HUES48 (cell line): ENCODE data around the gene BCAS1.

Experiments
- H3K27ac ChIP-seq: one replicate; pipeline ENCODE4 v1.7.0; 2013; ENCODE audit warnings: low read depth, low read length, inconsistent platforms
- H3K27me3 ChIP-seq: 2 replicates; pipeline ENCODE4 v1.6.1; 2013; ENCODE audit warnings: mild to moderate bottlenecking, low read length; ENCODE audit not compliant: control insufficient read depth, insufficient read depth
- H3K36me3 ChIP-seq: 2 replicates; pipeline ENCODE4 v1.6.1; 2013; ENCODE audit warnings: low read length; ENCODE audit not compliant: control insufficient read depth, insufficient read depth
- H3K4me1 ChIP-seq: 2 replicates; pipeline ENCODE4 v1.6.1; 2013; ENCODE audit warnings: mild to moderate bottlenecking, low read length; ENCODE audit not compliant: control insufficient read depth, insufficient read depth
- H3K4me3 ChIP-seq: 2 replicates; pipeline ENCODE4 v1.5.1; 2013; ENCODE audit warnings: mild to moderate bottlenecking, low read depth, low read length
- H3K9ac ChIP-seq: 2 replicates; pipeline ENCODE4 v1.6.1; 2013; ENCODE audit warnings: mild to moderate bottlenecking, low read depth, low read length, moderate library complexity
- H3K9me3 ChIP-seq: 2 replicates; pipeline ENCODE4 v1.6.1; 2013; ENCODE audit warnings: low read length; ENCODE audit not compliant: control insufficient read depth, insufficient read depth

BCAS1 gene

DNA sequence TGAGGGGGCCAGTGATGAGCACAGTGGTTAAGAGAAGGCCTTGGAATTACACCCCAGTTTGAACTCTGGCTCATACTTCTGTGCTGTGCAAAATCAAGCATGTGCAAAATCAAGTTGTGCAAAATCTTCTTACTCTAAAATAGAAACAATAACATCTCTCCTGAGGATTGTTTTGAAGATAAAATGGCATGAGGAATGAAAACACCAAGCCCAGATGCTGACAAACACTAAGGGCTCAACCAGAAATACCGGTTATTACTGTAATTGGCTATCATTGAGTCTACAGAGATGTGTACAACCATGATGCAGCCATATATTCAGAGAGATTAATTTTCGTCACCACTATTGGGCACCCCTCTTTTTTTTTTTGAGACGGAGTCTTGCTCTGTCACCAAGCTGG lies 5.9 kb upstream of the BCAS1 start:
- Histone ChIP-seq H3K9me3 (no peaks in the 10 kb centered on the region), H3K4me1 (no peaks in the 10 kb centered on the region), H3K36me3 (no peaks in the 10 kb centered on the region), H3K9ac (no peak overlapping the region), H3K27ac (no peak overlapping the region), H3K4me3 (no peak overlapping the region), H3K27me3 (no peaks in the 10 kb centered on the region)

DNA sequence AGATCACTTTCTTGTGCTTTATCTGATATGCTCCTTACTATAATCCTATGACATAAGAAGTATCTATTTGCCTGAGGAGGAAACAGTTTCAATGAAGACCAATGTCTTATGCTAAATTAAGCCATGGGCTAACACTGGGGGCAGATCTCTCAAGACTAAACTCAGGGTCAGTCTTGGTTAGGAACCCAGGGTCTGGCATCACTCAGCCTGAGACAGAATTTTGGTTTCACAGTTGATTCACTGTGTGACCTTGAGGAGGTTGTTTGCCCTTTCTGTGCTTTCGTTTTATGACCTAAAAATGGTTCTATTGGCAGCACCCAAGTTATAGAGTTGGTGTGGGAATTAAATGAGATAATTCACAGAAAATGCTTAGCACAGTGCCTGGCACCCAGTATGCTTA lies 4.9 kb upstream of the BCAS1 start:
- H3K27me3 ChIP-seq, result no peaks in the 10 kb centered on the region
- peaks cover 6% of the 10 kb centered on the region for H3K4me1 ChIP-seq
- no peaks in the 10 kb centered on the region for H3K36me3 ChIP-seq
- no peak overlapping the region for H3K27ac ChIP-seq
- no peaks in the 10 kb centered on the region for H3K9me3 ChIP-seq
- H3K4me3 ChIP-seq, result no peak overlapping the region
- no peak overlapping the region for H3K9ac ChIP-seq

DNA sequence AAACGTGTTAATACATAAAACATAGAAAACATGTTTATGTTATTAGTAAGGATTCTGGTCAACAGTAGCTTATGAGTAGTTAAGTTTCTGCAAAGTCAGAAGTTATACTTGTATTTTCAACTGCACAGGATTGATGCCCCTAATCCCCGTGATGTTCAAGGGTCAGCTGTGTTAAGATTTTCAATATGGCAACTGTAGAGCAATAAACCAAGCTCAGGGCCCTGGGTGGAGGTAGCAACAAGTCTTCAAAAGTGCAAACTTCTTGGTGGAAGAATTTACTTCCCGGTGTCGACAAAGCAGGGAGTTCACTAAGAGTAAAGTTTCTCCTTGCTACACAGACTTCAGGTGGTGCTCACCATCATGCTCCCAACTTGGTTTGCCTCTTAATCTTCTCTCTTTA lies 4.1 kb upstream of the BCAS1 start:
- no peak overlapping the region for H3K4me3 ChIP-seq
- no peak overlapping the region for H3K27ac ChIP-seq
- no peaks in the 10 kb centered on the region for H3K9me3 ChIP-seq
- no peaks in the 10 kb centered on the region for H3K27me3 ChIP-seq
- H3K36me3 ChIP-seq, result no peaks in the 10 kb centered on the region
- peaks cover 14% of the 10 kb centered on the region for H3K4me1 ChIP-seq
- no peak overlapping the region for H3K9ac ChIP-seq

DNA sequence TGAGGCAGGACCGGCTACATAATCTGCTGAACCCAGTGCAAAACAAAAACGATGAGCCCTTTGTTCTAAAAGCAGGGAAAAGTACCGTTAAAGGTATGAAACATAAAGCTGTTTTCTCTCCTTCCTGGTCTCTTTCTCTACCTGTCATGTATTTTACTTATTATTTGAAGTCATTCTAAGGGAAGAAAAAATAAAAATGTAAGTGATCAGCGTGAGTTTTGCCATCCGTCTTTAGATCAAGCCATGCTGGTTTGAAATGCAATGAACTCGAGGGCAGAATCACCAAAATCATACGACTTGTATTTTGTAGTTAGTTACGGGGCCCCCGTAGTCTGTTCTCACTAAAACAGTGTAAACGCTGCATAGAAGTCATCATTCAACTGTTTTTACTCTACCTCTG lies 2.9 kb upstream of the BCAS1 start:
- Histone ChIP-seq H3K36me3 (no peaks in the 10 kb centered on the region), H3K9me3 (no peaks in the 10 kb centered on the region), H3K4me3 (no peak overlapping the region), H3K9ac (no peak overlapping the region), H3K4me1 (peaks cover 26% of the 10 kb centered on the region), H3K27ac (no peak overlapping the region), H3K27me3 (no peaks in the 10 kb centered on the region)

DNA sequence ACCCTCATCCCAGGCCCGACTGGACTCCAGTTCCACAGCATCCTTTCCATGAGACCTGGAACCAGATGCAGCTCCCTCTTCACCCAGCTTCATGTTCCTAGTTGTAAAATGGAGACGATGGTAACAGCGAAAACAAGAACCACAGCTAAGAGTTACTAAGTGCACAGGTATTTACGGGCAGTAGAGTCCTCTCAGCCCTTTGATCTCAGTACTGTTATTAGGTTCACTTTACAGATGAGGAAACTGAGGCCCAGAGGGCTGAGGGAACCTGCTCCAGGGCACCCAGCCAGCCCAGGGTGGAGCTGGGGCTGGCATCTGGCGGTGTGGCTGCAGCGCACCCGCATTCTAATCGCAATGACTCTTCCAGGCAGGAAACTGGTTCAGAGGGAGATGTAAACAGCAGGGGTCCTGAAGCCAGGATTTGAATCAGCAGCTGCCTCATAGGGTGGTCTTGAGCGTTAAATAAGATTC lies 858 bp downstream of the BCAS1 start:
- no peaks in the 10 kb centered on the region for H3K27me3 ChIP-seq
- H3K9me3 ChIP-seq, result no peaks in the 10 kb centered on the region
- H3K4me1 ChIP-seq, result peaks cover 35% of the 10 kb centered on the region
- H3K27ac ChIP-seq, result peak overlapping the region; percentile 16
- no peaks in the 10 kb centered on the region for H3K36me3 ChIP-seq
- no peak overlapping the region for H3K9ac ChIP-seq
- H3K4me3 ChIP-seq, result no peak overlapping the region

DNA sequence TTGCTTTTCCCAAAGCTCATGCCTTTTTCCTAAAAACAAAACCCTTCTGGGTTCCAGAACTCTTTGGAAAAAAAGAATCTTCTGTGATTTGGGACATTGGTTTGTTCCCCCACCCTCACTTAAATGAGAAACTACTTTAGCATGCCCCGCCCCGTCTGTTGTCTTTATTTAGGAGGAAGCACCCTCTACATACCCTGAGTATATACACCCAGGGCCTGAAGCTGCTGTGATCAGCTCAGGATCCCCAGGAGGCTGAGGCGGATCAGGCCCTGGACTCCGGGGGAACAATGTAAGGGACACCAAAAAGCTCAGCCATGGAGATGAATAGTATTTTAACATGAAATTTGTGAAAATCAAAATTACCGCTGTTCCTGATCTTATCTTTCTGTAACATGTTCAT lies 1.4 kb downstream of the BCAS1 start:
- no peaks in the 10 kb centered on the region for H3K36me3 ChIP-seq
- peaks cover 35% of the 10 kb centered on the region for H3K4me1 ChIP-seq
- peak overlapping the region; percentile 16 for H3K27ac ChIP-seq
- no peaks in the 10 kb centered on the region for H3K9me3 ChIP-seq
- no peak overlapping the region for H3K4me3 ChIP-seq
- no peaks in the 10 kb centered on the region for H3K27me3 ChIP-seq
- no peak overlapping the region for H3K9ac ChIP-seq

DNA sequence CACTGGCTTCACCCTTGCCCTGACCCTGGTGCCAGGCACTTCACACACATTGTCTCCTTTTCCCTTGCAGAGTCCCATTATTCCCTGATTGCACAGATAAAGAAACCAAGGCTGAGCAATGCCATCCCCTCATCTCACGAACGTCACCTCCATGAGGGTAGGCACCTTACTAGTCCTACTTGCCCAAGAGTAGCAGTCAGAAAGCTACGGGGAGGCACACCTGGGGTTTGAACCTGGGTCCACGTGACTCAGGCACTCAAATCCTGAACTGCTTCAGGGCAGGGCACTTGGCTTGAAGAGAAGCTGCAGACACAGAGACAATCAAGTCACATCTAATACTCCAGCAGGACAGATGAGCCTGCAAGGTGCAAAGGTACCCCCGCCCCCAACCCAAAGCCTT lies 1.9 kb downstream of the BCAS1 start:
- Histone ChIP-seq H3K27me3 (no peaks in the 10 kb centered on the region), H3K9ac (no peak overlapping the region), H3K9me3 (no peaks in the 10 kb centered on the region), H3K4me1 (peaks cover 35% of the 10 kb centered on the region), H3K36me3 (no peaks in the 10 kb centered on the region), H3K4me3 (no peak overlapping the region), H3K27ac (peak overlapping the region; percentile 16)

DNA sequence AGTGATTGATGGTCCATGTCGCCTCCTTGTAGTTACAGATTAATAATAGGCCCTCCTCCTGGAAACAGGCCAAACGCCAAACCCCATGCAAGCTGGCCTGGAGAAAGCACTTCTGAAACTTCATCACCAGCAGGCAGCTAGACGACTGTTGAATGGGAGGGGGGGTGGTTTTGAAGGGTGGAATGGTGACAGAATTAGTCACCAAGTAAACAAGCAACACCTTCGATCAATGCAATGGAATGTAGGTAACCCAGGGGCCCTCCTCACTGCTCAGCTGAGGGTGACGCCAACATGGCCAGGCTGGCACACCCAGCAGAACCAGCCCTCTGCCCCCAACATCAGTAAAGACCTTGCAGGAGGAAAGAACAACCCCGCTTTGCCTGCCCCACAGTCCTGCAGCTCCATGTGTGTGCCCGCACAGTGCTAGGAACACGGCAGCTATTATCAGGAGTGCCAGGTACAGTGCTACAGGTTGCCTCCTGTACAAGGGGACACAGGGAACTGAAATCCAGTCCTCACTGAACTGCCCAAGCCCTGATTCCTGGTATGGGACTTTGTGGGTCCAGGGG lies 2.7 kb downstream of the BCAS1 start:
- Histone ChIP-seq H3K4me1 (peaks cover 35% of the 10 kb centered on the region), H3K27me3 (no peaks in the 10 kb centered on the region), H3K27ac (peak overlapping the region; percentile 18), H3K36me3 (no peaks in the 10 kb centered on the region), H3K9me3 (no peaks in the 10 kb centered on the region), H3K4me3 (no peak overlapping the region), H3K9ac (no peak overlapping the region)

DNA sequence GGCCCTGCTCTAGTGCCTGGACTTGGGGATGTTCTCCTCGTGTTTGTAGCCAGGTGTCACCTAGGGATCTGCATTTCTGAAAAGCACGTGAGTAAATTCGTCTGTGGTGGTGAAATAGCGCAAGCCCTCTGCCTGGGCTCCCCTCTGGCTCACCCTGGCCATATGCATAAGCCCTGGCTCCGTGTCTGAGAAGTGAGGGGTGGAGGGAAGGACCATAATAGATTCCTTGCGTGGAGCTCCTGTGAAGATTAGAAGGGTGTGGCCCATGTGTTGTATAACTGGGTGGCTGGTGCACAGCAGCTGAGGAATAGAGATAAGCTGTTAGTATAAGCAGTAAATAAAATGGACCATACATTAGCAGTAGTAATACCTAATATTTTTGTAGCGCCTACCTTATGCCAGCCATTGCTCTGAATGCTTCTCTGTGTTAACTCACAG lies 4.8 kb downstream of the BCAS1 start:
- Histone ChIP-seq H3K36me3 (no peaks in the 10 kb centered on the region), H3K9ac (no peak overlapping the region), H3K27me3 (no peaks in the 10 kb centered on the region), H3K9me3 (no peaks in the 10 kb centered on the region), H3K4me1 (peaks cover 32% of the 10 kb centered on the region), H3K4me3 (no peak overlapping the region), H3K27ac (no peak overlapping the region)

DNA sequence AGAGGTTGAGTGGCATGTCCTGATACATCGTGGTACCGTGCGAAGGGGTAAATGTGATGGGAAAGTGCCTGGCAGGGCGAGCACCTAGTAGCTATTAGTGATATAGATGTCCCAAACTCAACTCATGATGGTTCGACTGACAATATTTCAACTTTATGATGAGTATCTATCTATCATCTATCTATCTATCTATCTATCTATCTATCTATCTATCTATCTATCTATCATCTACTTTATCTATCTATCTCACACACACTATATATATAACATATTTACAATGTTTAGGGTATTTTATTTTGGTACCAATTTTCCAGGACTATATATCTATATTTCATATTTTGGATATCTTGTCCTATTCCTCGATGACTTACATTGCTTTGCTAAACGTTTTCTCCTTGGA lies 5.5 kb downstream of the BCAS1 start:
- Histone ChIP-seq H3K27ac (no peak overlapping the region), H3K4me1 (peaks cover 25% of the 10 kb centered on the region), H3K4me3 (no peak overlapping the region), H3K27me3 (no peaks in the 10 kb centered on the region), H3K9ac (no peak overlapping the region), H3K9me3 (no peaks in the 10 kb centered on the region), H3K36me3 (no peaks in the 10 kb centered on the region)

DNA sequence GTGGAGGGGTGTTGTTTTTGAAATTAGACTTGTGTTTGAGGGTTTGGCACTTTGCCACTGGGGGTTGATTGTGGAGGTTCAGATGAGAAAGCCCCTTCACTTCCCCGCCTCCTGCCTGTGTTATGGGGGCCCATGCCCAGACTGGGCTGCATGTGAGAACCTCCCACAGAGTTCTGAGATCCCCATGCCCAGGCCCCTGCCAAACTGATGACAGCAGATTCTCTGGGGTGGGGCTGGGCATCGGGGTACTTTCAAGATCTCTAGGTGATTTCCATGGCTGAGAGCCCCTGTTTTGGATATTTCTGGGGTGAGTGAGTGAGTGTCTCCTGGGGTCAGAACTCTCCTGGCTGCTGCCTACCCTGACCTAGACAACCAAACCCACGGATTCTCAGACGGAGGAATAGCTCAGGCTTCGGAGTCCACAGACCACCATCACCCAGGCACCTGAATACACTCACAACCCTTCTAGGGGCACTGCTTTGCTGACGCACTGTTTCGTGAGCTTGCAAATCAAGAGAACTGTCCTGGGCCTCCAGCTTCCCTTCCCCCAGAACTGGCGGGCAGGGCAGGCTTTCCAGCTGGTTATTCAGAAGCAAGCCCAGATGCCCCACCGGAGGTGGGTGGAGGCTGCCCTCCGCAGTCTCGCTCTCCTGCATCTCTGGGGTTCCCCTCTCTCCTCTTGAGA lies 6.3 kb downstream of the BCAS1 start:
- Histone ChIP-seq H3K36me3 (no peaks in the 10 kb centered on the region), H3K27ac (no peak overlapping the region), H3K9ac (no peak overlapping the region), H3K9me3 (no peaks in the 10 kb centered on the region), H3K27me3 (no peaks in the 10 kb centered on the region), H3K4me1 (peaks cover 17% of the 10 kb centered on the region), H3K4me3 (no peak overlapping the region)
